ENCODE measurements around the gene ATP11A.

The ATP11A gene

DNA sequence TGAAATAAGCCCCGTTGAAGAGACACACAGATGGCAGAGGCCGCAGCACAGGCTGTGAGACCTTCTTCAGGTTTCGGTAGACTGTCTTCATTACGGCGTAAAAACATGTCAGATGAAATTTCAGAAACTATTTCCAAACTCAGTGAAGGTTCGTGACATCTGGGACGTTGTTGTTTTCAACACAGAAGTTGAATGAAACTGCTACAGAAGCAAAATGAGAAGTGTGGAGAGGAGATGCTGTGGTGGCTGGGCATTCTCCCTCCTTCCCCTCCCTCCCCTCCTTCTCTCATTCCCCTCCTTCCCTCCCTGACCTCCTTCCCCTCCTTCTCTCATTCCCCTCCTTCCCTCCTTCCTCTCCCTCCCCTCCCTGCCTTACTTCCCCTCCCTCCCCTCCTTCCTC is 113.6 kb downstream of the ATP11A start:
- DNase-seq = peak in 1 of 2 donors; percentile 38
- H3K9ac ChIP-seq (ENCODE audit: low read length) = no peak overlapping the region
- H3K27me3 ChIP-seq (ENCODE audit: insufficient read depth, low read length) = no peaks in the 10 kb centered on the region
- H2BK5ac ChIP-seq (ENCODE audit: low read depth, low read length, poor library complexity) = no peak overlapping the region
- H2AFZ ChIP-seq (ENCODE audit: insufficient read depth, low read length, poor library complexity) = no peak overlapping the region
- H3K4ac ChIP-seq (ENCODE audit: low read depth, low read length) = no peak overlapping the region
- no peak overlapping the region for H4K12ac ChIP-seq (ENCODE audit: low read depth, low read length)
- no peak overlapping the region for H3K27ac ChIP-seq (ENCODE audit: low read depth, low read length)
- no peak overlapping the region for H2BK120ac ChIP-seq (ENCODE audit: insufficient read depth, low read length, poor library complexity)
- no peak overlapping the region for H4K8ac ChIP-seq (ENCODE audit: low read depth, low read length)
- no peak overlapping the region for H3K23ac ChIP-seq (ENCODE audit: low read length)
- no peaks in the 10 kb centered on the region for H3K9me3 ChIP-seq (ENCODE audit: insufficient read depth, low read depth, low read length)
- H2BK12ac ChIP-seq (ENCODE audit: low read length) = no peak overlapping the region
- no peak overlapping the region for H3K4me2 ChIP-seq (ENCODE audit: low read length)
- no peak overlapping the region for H3K14ac ChIP-seq (ENCODE audit: low read length)
- no peak overlapping the region for H3K4me3 ChIP-seq (ENCODE audit: low read depth, low read length)
- H4K91ac ChIP-seq (ENCODE audit: low read depth, low read length) = no peak overlapping the region
- no peaks in the 10 kb centered on the region for H3K79me2 ChIP-seq (ENCODE audit: control insufficient read depth, insufficient read depth, low read length, poor library complexity)
- H2AK5ac ChIP-seq (ENCODE audit: low read length) = no peak overlapping the region
- peaks cover 11 to 14% of the 10 kb centered on the region in 2 experiments for H3K36me3 ChIP-seq (ENCODE audit: control insufficient read depth in 1 of 2, insufficient read depth in 2 of 2, low read length in 2 of 2)
- no CpG with 5 or more reads among the region's 7 CpGs for WGBS (ENCODE audit: extremely low coverage, insufficient coverage, insufficient read length)
- H3K18ac ChIP-seq (ENCODE audit: low read length) = no peak overlapping the region
- no peaks in the 10 kb centered on the region for H3K79me1 ChIP-seq (ENCODE audit: low read length)
- H3K4me1 ChIP-seq (ENCODE audit: control insufficient read depth in 1 of 2, insufficient read depth in 2 of 2, low read length in 2 of 2) = peaks cover 0 to 2% of the 10 kb centered on the region in 2 experiments

DNA sequence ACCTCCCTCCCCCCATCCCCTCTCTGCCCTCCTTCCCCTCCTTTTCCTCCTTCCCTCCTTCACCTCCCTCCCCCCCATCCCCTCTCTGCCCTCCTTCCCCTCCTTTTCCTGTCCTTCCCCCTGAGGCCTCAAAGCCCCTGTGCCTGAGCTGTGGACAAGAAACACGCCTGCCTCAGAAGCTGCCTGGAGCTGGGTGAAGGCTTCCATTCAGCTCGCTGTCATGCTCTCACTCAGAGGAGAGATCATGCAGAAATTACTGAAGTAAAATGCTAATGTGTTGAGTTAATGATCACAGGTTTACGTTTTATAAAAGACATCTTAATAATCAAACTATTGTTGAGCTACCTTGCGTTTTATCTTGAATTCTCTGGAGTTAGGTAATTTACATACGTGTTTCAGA is 114.5 kb downstream of the ATP11A start:
- no peak overlapping the region for H2AFZ ChIP-seq (ENCODE audit: insufficient read depth, low read length, poor library complexity)
- H2BK120ac ChIP-seq (ENCODE audit: insufficient read depth, low read length, poor library complexity) = no peak overlapping the region
- no peaks in the 10 kb centered on the region for H3K4me1 ChIP-seq (ENCODE audit: control insufficient read depth in 1 of 2, insufficient read depth in 2 of 2, low read length in 2 of 2)
- H2BK5ac ChIP-seq (ENCODE audit: low read depth, low read length, poor library complexity) = no peak overlapping the region
- H3K4me2 ChIP-seq (ENCODE audit: low read length) = no peak overlapping the region
- no peak for DNase-seq
- H4K12ac ChIP-seq (ENCODE audit: low read depth, low read length) = no peak overlapping the region
- H3K27me3 ChIP-seq (ENCODE audit: insufficient read depth, low read length) = no peaks in the 10 kb centered on the region
- H3K79me2 ChIP-seq (ENCODE audit: control insufficient read depth, insufficient read depth, low read length, poor library complexity) = no peaks in the 10 kb centered on the region
- H4K8ac ChIP-seq (ENCODE audit: low read depth, low read length) = no peak overlapping the region
- no peak overlapping the region for H2BK12ac ChIP-seq (ENCODE audit: low read length)
- peaks cover 15 to 16% of the 10 kb centered on the region in 2 experiments for H3K36me3 ChIP-seq (ENCODE audit: control insufficient read depth in 1 of 2, insufficient read depth in 2 of 2, low read length in 2 of 2)
- H3K9me3 ChIP-seq (ENCODE audit: insufficient read depth, low read depth, low read length) = peaks cover 1% of the 10 kb centered on the region
- H2AK5ac ChIP-seq (ENCODE audit: low read length) = no peak overlapping the region
- no peak overlapping the region for H3K23ac ChIP-seq (ENCODE audit: low read length)
- no peak overlapping the region for H3K14ac ChIP-seq (ENCODE audit: low read length)
- H3K4me3 ChIP-seq (ENCODE audit: low read depth, low read length) = no peak overlapping the region
- no peaks in the 10 kb centered on the region for H3K79me1 ChIP-seq (ENCODE audit: low read length)
- no peak overlapping the region for H3K9ac ChIP-seq (ENCODE audit: low read length)
- no peak overlapping the region for H3K4ac ChIP-seq (ENCODE audit: low read depth, low read length)
- H4K91ac ChIP-seq (ENCODE audit: low read depth, low read length) = no peak overlapping the region
- H3K27ac ChIP-seq (ENCODE audit: low read depth, low read length) = no peak overlapping the region
- no peak overlapping the region for H3K18ac ChIP-seq (ENCODE audit: low read length)
- no CpG with 5 or more reads among the region's 5 CpGs for WGBS (ENCODE audit: extremely low coverage, insufficient coverage, insufficient read length)

DNA sequence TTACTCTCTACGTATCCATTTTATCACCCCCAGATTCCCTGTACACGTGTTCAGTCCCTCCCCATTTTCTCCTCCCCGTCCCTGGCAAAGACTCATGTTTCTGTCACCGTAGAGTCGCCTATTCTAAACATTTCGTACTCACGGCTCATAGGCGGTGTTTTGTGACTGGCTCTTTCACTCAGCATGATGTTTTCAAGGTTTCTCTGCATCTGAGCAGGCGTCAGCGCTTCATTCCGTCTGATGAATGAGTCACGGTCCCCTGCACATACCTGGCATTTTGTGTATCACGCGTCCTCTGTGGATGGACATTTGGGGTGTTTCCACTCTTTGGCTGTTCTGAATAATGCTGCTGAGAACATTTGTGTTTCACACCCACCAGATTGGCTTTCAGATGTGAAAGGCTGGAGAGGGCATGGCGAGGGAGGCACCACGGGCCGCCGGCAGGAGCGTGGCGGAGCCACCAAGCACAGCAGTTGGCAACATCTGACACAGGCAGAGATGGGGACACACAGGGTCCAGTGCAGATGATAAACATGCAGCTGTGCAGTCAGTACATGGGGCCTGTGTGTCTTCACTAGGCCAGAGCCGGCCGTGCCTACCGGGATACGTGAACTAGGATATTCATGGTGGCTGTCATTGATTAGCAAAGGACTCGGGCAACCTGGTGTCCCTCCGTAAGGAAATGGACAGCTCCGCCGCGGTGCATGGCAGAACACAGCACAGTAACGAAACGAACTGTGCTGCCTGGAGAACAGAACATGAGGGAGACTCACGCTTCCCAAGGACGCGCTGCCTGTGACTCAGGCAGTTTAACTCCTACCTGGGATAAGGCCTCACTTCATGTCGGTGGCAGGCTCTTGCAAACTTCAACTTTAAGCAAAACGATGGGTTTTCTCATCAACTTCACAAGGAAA is 117.2 kb downstream of the ATP11A start:
- Histone ChIP-seq H3K36me3 (ENCODE audit: control insufficient read depth in 1 of 2, insufficient read depth in 2 of 2, low read length in 2 of 2) (peaks cover 21 to 24% of the 10 kb centered on the region in 2 experiments), H3K27me3 (ENCODE audit: insufficient read depth, low read length) (no peaks in the 10 kb centered on the region), H3K9ac (ENCODE audit: low read length) (no peak overlapping the region), H3K27ac (ENCODE audit: low read depth, low read length) (no peak overlapping the region), H3K23ac (ENCODE audit: low read length) (no peak overlapping the region), H3K18ac (ENCODE audit: low read length) (no peak overlapping the region), H4K12ac (ENCODE audit: low read depth, low read length) (no peak overlapping the region), H4K8ac (ENCODE audit: low read depth, low read length) (no peak overlapping the region), H3K14ac (ENCODE audit: low read length) (no peak overlapping the region), H3K4ac (ENCODE audit: low read depth, low read length) (no peak overlapping the region), H2BK5ac (ENCODE audit: low read depth, low read length, poor library complexity) (no peak overlapping the region), H3K79me1 (ENCODE audit: low read length) (no peaks in the 10 kb centered on the region), H3K79me2 (ENCODE audit: control insufficient read depth, insufficient read depth, low read length, poor library complexity) (no peaks in the 10 kb centered on the region), H2BK120ac (ENCODE audit: insufficient read depth, low read length, poor library complexity) (no peak overlapping the region), H3K4me2 (ENCODE audit: low read length) (no peak overlapping the region), H3K4me1 (ENCODE audit: control insufficient read depth in 1 of 2, insufficient read depth in 2 of 2, low read length in 2 of 2) (no peaks in the 10 kb centered on the region), H2BK12ac (ENCODE audit: low read length) (no peak overlapping the region), H4K91ac (ENCODE audit: low read depth, low read length) (no peak overlapping the region), H3K9me3 (ENCODE audit: insufficient read depth, low read depth, low read length) (peaks cover 1% of the 10 kb centered on the region), H2AFZ (ENCODE audit: insufficient read depth, low read length, poor library complexity) (no peak overlapping the region), H3K4me3 (ENCODE audit: low read depth, low read length) (no peak overlapping the region), H2AK5ac (ENCODE audit: low read length) (no peak overlapping the region)
- DNase-seq = peak in 1 of 2 donors; percentile 19
- WGBS (ENCODE audit: extremely low coverage, insufficient coverage, insufficient read length) = no CpG with 5 or more reads among the region's 36 CpGs

DNA sequence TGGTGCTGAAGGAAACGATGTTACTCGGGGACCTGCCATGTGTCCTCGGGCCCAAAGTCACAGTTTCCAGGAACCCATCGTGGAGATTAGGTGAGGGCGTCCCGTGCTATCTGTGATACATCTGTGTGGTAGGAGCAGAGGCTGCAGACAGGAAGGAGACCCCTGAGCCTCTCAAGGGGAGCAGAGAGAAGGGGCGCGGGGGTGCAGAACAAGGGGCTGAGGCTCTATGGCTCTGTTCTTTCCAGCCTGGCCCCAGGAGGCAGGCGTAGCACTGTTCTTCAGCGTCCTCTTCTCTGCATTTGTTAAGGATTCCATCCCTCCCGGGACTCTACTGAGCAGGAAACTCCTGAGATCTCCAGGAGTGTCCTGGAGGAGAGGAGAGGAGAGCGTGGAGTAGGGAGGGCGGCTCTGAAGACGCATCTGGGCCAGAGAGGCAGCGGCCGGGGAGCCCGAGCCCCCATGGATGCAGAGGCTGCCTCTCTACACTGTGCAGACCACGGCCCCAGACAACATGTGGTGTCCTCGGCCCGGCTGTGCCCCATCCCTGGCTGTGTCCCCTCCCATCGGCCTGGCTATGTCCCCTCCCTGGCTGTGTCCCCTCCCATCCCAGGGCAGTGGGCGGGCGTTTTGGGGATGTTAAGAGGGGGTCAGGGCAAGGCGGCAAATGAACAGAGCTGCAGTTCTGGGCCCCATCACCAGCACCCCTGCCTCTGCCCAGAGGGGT is 118.0 kb downstream of the ATP11A start:
- no peaks in the 10 kb centered on the region for H3K79me1 ChIP-seq (ENCODE audit: low read length)
- H3K4me3 ChIP-seq (ENCODE audit: low read depth, low read length) = no peak overlapping the region
- DNase-seq = no peak
- no peak overlapping the region for H4K91ac ChIP-seq (ENCODE audit: low read depth, low read length)
- no peak overlapping the region for H3K4me2 ChIP-seq (ENCODE audit: low read length)
- peak overlapping the region; percentile 47 for H3K18ac ChIP-seq (ENCODE audit: low read length)
- WGBS (ENCODE audit: extremely low coverage, insufficient coverage, insufficient read length) = no CpG with 5 or more reads among the region's 24 CpGs
- peaks cover 1% of the 10 kb centered on the region for H3K9me3 ChIP-seq (ENCODE audit: insufficient read depth, low read depth, low read length)
- no peak overlapping the region for H2BK12ac ChIP-seq (ENCODE audit: low read length)
- no peak overlapping the region for H2AK5ac ChIP-seq (ENCODE audit: low read length)
- H3K4me1 ChIP-seq (ENCODE audit: control insufficient read depth in 1 of 2, insufficient read depth in 2 of 2, low read length in 2 of 2) = peaks cover 0 to 2% of the 10 kb centered on the region in 2 experiments
- no peak overlapping the region for H3K23ac ChIP-seq (ENCODE audit: low read length)
- H2AFZ ChIP-seq (ENCODE audit: insufficient read depth, low read length, poor library complexity) = no peak overlapping the region
- H3K79me2 ChIP-seq (ENCODE audit: control insufficient read depth, insufficient read depth, low read length, poor library complexity) = no peaks in the 10 kb centered on the region
- H3K27me3 ChIP-seq (ENCODE audit: insufficient read depth, low read length) = no peaks in the 10 kb centered on the region
- H3K14ac ChIP-seq (ENCODE audit: low read length) = no peak overlapping the region
- H4K8ac ChIP-seq (ENCODE audit: low read depth, low read length) = no peak overlapping the region
- no peak overlapping the region for H2BK5ac ChIP-seq (ENCODE audit: low read depth, low read length, poor library complexity)
- no peak overlapping the region for H3K9ac ChIP-seq (ENCODE audit: low read length)
- H4K12ac ChIP-seq (ENCODE audit: low read depth, low read length) = no peak overlapping the region
- H2BK120ac ChIP-seq (ENCODE audit: insufficient read depth, low read length, poor library complexity) = no peak overlapping the region
- H3K4ac ChIP-seq (ENCODE audit: low read depth, low read length) = no peak overlapping the region
- H3K36me3 ChIP-seq (ENCODE audit: control insufficient read depth in 1 of 2, insufficient read depth in 2 of 2, low read length in 2 of 2) = peaks cover 25 to 29% of the 10 kb centered on the region in 2 experiments
- no peak overlapping the region for H3K27ac ChIP-seq (ENCODE audit: low read depth, low read length)
